H54 (cell line): Measurements from ENCODE around the gene CRABP2.

Experiments
- DNase-seq: peaks from one replicate; pipeline ENCODE4 v3.0.0; 2011; ENCODE audit warnings: low spot score, mixed read lengths; ENCODE audit not compliant: insufficient read length
- FAIRE-seq: peaks from 3 replicates; lab custom pipeline; 2011; peaks lifted over from hg19 to GRCh38; lab: Jason Lieb, UNC
- POLR2A ChIP-seq: IDR thresholded peaks from 2 replicates; pipeline ENCODE4 v1.6.1; 2011; ENCODE audit warnings: low read depth, mild to moderate bottlenecking, low read length

Gene CRABP2

GRCh38 chr1:156652131-156652991 is 53.0 kb downstream of the CRABP2 start:
- no peak for DNase-seq
- TF ChIP-seq POLR2A = no peak
- no peak for FAIRE-seq
